Sigmoid colon (tissue), 4 donors: ENCODE data around the gene WWC1.

ENCODE experiments used
- CTCF ChIP-seq, 4 experiments: fragments of 450-650 bp in 3 of 4; fragments of 200-600 bp in 1 of 4; IDR thresholded peaks; one replicate each; pipeline ENCODE4 v1.5.1; 2016 to 2019; ENCODE audit warnings: antibody characterized with exemption in 4 of 4, mild to moderate bottlenecking in 3 of 4, moderate library complexity in 2 of 4
- EP300 ChIP-seq, 4 donors: sonication (generic); formaldehyde crosslinking; IDR thresholded peaks; one replicate each; pipeline ENCODE4 v1.6.1; 2017; ENCODE audit warnings: antibody characterized with exemption in 4 of 4
- POLR2AphosphoS5 ChIP-seq, 4 donors: sonication (generic); formaldehyde crosslinking; IDR thresholded peaks; one replicate each; pipeline ENCODE4 v1.6.1; 2017; ENCODE audit warnings: antibody characterized with exemption in 4 of 4

GRCh38 chr5:168446983-168447619 lies 155.7 kb downstream of the WWC1 start:
- no peak for TF ChIP-seq POLR2AphosphoS5 (IDR thresholded peaks at IDR 0.05)
- TF ChIP-seq CTCF (IDR thresholded peaks at IDR 0.05): no peak
- no peak for TF ChIP-seq EP300 (IDR thresholded peaks at IDR 0.05)
